Measurements from ENCODE around the gene OR5M8. TPM values are rescaled to one million over a fixed set of nuclear protein-coding genes. Genes with fewer than 3 reads are reported as not detected.

OR5M8 gene
- total RNA-seq, 2 donors from 2014 or later, result not detected

GRCh38 chr11:56473252-56473651, 17.9 kb downstream of the OR5M8 start, which contains the start of gene OR5M3:
Gene OR5M3 (minus strand): TSS chr11:56473352. CDS start chr11:56470497, 2,855 bp downstream.
- Histone ChIP-seq H3K27me3 (replicated peaks; ENCODE audit: insufficient read depth) (no peaks in the 10 kb centered on the region), H3K9me3 (no peaks in the 10 kb centered on the region), H3K4me3 (no peak within 1 kb of the TSS), H3K4me1 (ENCODE audit: control insufficient read depth in 1 of 2, low read depth in 2 of 2) (no peaks in the 10 kb centered on the region), H3K36me3 (no peaks in the 10 kb centered on the region), H3K27ac (no peak within 1 kb of the TSS)
- no peak for ATAC-seq (ENCODE audit: insufficient number of reproducible peaks, low FRiP score, low read depth)
- DNase-seq (ENCODE audit: low spot score), result no peak
- TF ChIP-seq, protein P1, sequence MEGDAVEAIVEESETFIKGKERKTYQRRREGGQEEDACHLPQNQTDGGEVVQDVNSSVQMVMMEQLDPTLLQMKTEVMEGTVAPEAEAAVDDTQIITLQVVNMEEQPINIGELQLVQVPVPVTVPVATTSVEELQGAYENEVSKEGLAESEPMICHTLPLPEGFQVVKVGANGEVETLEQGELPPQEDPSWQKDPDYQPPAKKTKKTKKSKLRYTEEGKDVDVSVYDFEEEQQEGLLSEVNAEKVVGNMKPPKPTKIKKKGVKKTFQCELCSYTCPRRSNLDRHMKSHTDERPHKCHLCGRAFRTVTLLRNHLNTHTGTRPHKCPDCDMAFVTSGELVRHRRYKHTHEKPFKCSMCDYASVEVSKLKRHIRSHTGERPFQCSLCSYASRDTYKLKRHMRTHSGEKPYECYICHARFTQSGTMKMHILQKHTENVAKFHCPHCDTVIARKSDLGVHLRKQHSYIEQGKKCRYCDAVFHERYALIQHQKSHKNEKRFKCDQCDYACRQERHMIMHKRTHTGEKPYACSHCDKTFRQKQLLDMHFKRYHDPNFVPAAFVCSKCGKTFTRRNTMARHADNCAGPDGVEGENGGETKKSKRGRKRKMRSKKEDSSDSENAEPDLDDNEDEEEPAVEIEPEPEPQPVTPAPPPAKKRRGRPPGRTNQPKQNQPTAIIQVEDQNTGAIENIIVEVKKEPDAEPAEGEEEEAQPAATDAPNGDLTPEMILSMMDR (IDR thresholded peaks at IDR 0.05), result no peak

GRCh38 chr11:56457076-56457475, 34.1 kb downstream of the OR5M8 start:
- Histone ChIP-seq H3K9me3 (no peaks in the 10 kb centered on the region), H3K4me1 (ENCODE audit: control insufficient read depth in 1 of 2, low read depth in 2 of 2) (no peaks in the 10 kb centered on the region), H3K27ac (no peak overlapping the region), H3K36me3 (no peaks in the 10 kb centered on the region), H3K27me3 (replicated peaks; ENCODE audit: insufficient read depth) (no peaks in the 10 kb centered on the region), H3K4me3 (no peak overlapping the region)
- no peak for ATAC-seq (ENCODE audit: insufficient number of reproducible peaks, low FRiP score, low read depth)
- DNase-seq (ENCODE audit: low spot score), result no peak
- TF ChIP-seq, protein P1 (IDR thresholded peaks at IDR 0.05), result no peak

GRCh38 chr11:56453521-56453920, 37.6 kb downstream of the OR5M8 start:
- no peak for ATAC-seq (ENCODE audit: insufficient number of reproducible peaks, low FRiP score, low read depth)
- no peak overlapping the region for H3K27ac ChIP-seq
- TF ChIP-seq, protein P1 (IDR thresholded peaks at IDR 0.05), result no peak

More at GRCh38 chr11:56453521-56453920, 37.6 kb downstream of the OR5M8 start:
- no peak overlapping the region for H3K4me3 ChIP-seq
- DNase-seq (ENCODE audit: low spot score), result no peak
- H3K36me3 ChIP-seq, result no peaks in the 10 kb centered on the region
- no peaks in the 10 kb centered on the region for H3K9me3 ChIP-seq
- no peaks in the 10 kb centered on the region for H3K27me3 ChIP-seq (replicated peaks; ENCODE audit: insufficient read depth)
- no peaks in the 10 kb centered on the region for H3K4me1 ChIP-seq (ENCODE audit: control insufficient read depth in 1 of 2, low read depth in 2 of 2)

Other genes with a start within 250 kb of the OR5M8 start
- gene OR5T3, start 239.1 kb downstream of the OR5M8 start, total RNA-seq, result not detected
- gene OR5T1, start 217.2 kb downstream of the OR5M8 start, total RNA-seq, result not detected
- not detected for gene OR8H1, start 199.1 kb downstream of the OR5M8 start, total RNA-seq
- gene OR8K3, start 176.2 kb downstream of the OR5M8 start, total RNA-seq, result not detected
- not detected for gene OR8K1, start 145.3 kb downstream of the OR5M8 start, total RNA-seq
- not detected for gene OR8J1, start 137.1 kb downstream of the OR5M8 start, total RNA-seq
- not detected for gene OR8U1, start 115.7 kb downstream of the OR5M8 start, total RNA-seq
- gene OR5AL1, start 78.7 kb downstream of the OR5M8 start, total RNA-seq, result not detected
- not detected for gene OR5M3, start 18.0 kb downstream of the OR5M8 start, total RNA-seq
- not detected for gene OR5M11, start 51.9 kb upstream of the OR5M8 start, total RNA-seq
- not detected for gene OR5M10, start 86.4 kb upstream of the OR5M8 start, total RNA-seq
- not detected for gene OR5M1, start 123.5 kb upstream of the OR5M8 start, total RNA-seq
- not detected for gene OR5AP2, start 151.1 kb upstream of the OR5M8 start, total RNA-seq
- not detected for gene OR5AR1, start 172.3 kb upstream of the OR5M8 start, total RNA-seq
- gene OR9G1, start 207.7 kb upstream of the OR5M8 start, total RNA-seq, result not detected